Fibroblast of the aortic adventitia (primary cell): ENCODE results near the gene PLEKHH3. TPM values are rescaled to one million over a fixed set of nuclear protein-coding genes. Genes with fewer than 3 reads are reported as not detected.

Experiments
- DNase-seq: peaks from one replicate; pipeline ENCODE4 v3.0.0-alpha.2; 2010; ENCODE audit warnings: low read depth
- H3K4me3 ChIP-seq: 2 replicates; pipeline ENCODE4 v1.5.1; 2011; ENCODE audit warnings: low read depth, mild to moderate bottlenecking, control low read depth, low read length, moderate library complexity
- total RNA-seq: library from RNA; depleted of rRNA; stranded (reverse); fragments of >200 nt; gene quantifications from 2 replicates; pipeline ENCODE4 v1.2.3, GENCODE V29; 2012; ENCODE audit warnings: low replicate concordance
- TF ChIP-seq, protein P1 (sequence below): IDR thresholded peaks from 2 replicates; pipeline ENCODE4 v1.5.1; 2011; ENCODE audit warnings: mild to moderate bottlenecking, low read length, control low read depth, inconsistent platforms; ENCODE audit not compliant: insufficient read depth

PLEKHH3 gene
- total RNA-seq, 1 donor: 15.6 TPM

DNA sequence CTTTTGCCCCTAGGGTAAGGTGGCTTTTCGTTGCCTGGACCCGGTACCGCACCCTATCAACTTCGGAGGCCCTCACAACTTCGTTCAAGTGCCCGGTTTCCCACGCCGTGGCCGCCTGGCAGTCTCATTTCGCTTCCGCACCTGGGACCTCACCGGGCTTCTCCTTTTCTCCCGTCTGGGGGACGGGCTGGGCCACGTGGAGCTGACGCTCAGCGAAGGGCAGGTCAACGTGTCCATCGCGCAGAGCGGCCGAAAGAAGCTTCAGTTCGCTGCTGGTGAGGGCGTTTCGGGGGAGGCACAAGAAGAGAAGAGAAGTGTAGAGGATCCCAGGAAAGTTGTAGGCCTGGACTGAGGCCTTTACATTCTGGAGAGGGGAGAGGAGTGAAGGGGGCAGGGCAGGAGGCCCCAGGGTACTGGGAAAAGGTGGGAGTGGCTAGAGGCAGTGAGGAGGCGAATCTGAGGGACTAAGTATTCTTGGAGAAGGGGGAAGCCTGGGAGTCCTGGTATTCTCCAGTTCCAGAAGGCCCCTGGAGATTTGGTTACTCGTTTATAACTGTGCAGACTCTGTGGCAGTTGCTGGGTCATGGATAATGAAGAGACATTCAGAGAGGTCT, 11.0 kb upstream of the PLEKHH3 start:
- no peak for DNase-seq

GRCh38 chr17:42686520-42687128, 9.8 kb upstream of the PLEKHH3 start:
- H3K4me3 ChIP-seq: no peak overlapping the region
- DNase-seq: no peak
- TF ChIP-seq, protein P1, sequence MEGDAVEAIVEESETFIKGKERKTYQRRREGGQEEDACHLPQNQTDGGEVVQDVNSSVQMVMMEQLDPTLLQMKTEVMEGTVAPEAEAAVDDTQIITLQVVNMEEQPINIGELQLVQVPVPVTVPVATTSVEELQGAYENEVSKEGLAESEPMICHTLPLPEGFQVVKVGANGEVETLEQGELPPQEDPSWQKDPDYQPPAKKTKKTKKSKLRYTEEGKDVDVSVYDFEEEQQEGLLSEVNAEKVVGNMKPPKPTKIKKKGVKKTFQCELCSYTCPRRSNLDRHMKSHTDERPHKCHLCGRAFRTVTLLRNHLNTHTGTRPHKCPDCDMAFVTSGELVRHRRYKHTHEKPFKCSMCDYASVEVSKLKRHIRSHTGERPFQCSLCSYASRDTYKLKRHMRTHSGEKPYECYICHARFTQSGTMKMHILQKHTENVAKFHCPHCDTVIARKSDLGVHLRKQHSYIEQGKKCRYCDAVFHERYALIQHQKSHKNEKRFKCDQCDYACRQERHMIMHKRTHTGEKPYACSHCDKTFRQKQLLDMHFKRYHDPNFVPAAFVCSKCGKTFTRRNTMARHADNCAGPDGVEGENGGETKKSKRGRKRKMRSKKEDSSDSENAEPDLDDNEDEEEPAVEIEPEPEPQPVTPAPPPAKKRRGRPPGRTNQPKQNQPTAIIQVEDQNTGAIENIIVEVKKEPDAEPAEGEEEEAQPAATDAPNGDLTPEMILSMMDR: no peak

More for the DNA sequence above, 11.0 kb upstream of the PLEKHH3 start:
- no peak overlapping the region for H3K4me3 ChIP-seq
- TF ChIP-seq, protein P1: no peak

DNA sequence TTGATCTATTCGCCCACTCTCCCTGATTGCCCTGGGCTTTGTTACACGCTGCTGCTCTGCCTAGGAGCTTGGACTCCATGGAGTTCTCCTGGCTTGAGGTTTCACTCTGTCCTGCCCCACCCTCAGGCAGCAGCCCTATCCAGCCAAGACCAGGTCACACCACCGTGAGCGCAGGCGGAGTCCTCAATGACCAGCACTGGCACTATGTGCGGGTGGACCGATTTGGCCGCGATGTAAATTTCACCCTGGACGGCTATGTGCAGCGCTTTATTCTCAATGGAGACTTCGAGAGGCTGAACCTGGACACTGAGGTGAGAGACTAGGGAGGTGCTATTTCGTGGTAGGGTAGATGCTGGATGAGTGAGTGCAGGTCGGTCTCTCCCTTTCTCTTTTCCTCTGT, 9.0 kb upstream of the PLEKHH3 start:
- no peak overlapping the region for H3K4me3 ChIP-seq
- TF ChIP-seq, protein P1: no peak
- no peak for DNase-seq

GRCh38 chr17:42684929-42685556, 8.2 kb upstream of the PLEKHH3 start:
- no peak overlapping the region for H3K4me3 ChIP-seq
- DNase-seq: no peak

DNA sequence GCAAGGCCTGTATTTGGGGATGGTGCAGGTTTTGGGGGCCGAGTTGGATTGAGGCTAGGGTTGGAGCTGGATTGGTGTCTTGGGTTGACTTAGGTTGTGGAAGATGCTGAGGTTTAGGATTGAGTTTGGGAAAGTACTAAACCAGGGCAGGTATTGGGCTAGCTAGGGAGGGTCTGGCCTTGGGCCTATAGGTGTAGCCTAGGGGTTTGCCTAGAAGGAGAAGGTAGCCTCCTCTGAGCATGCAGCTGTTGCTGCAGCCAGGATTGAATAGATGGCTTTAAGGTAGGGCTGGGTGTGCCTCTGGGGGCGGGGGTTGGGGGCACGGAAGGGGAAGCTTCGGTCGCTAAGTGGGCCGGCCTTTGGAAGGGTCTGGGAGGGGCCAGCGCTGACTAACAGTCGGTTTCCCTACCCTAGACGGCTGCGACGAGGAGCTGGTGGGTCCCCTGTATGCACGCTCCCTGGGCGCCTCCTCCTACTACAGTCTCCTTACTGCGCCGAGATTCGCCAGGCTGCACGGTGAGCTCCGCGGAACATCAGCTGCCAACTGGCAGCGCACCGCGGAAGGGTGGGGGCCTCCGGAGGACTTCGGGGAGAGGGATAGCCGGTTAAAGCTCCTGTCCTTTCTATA, 6.7 kb upstream of the PLEKHH3 start:
- peak; percentile 42 for DNase-seq
- peak overlapping the region; percentile 80 for H3K4me3 ChIP-seq
- TF ChIP-seq, protein P1: no peak

More at GRCh38 chr17:42684929-42685556, 8.2 kb upstream of the PLEKHH3 start:
- TF ChIP-seq, protein P1: no peak

GRCh38 chr17:42682722-42683403, 6.1 kb upstream of the PLEKHH3 start:
- TF ChIP-seq, protein P1: no peak

More at GRCh38 chr17:42682722-42683403, 6.1 kb upstream of the PLEKHH3 start:
- H3K4me3 ChIP-seq: peak overlapping the region; percentile 80
- DNase-seq: peak; percentile 61
